ENCODE data around the gene PIK3IP1. TPM values are rescaled to one million over a fixed set of nuclear protein-coding genes. Genes with fewer than 3 reads are reported as not detected.

PIK3IP1 gene
- total and polyA plus RNA-seq, 2 of the 8 experiments (the other 6 are each of a cell fraction or from before 2014, with no cell fraction given): 1.00 to 1.3 TPM

- TF ChIP-seq CTCF (IDR thresholded peaks at IDR 0.05; ENCODE audit: control extremely low read depth in 1 of 3, insufficient read depth in 1 of 3, low read depth in 1 of 3, low read length in 3 of 3) (peak; percentile 69 to 87 (median 76)), NANOG (IDR thresholded peaks at IDR 0.05; ENCODE audit: insufficient read depth, low read depth, low read length, poor library complexity, severe bottlenecking) (peak; percentile 21), CEBPB (IDR thresholded peaks at IDR 0.05; ENCODE audit: low read depth, low read length) (0 out of 2 replicates have a peak, but pooled peaks have one; percentile 5), TAF1 (IDR thresholded peaks at IDR 0.05; ENCODE audit: low read depth, low read length) (peak; percentile 73; the same call in 1 of the 2 replicates), SP1 (IDR thresholded peaks at IDR 0.05; ENCODE audit: low read depth, low read length) (0 out of 2 replicates have a peak, but pooled peaks have one; percentile 26), YY1 (IDR thresholded peaks at IDR 0.05; ENCODE audit: low read depth, low read length) (peak; percentile 61; the same call in 1 of the 2 replicates), EP300 (IDR thresholded peaks at IDR 0.05; ENCODE audit: borderline replicate concordance in 1 of 2, low read depth in 2 of 2, low read length in 2 of 2) (peak in 1 of 2 experiments; percentile 70; a peak in 1 of 3 replicates), SAP30 (IDR thresholded peaks at IDR 0.05; ENCODE audit: insufficient read depth, insufficient replicate concordance, low read length) (no peak), TAF7 (optimal IDR thresholded peaks at IDR 0.05; ENCODE audit: borderline replicate concordance, low read depth, low read length) (peak; percentile 65), TBP (IDR thresholded peaks at IDR 0.05; ENCODE audit: low read depth, low read length) (0 out of 2 replicates have a peak, but pooled peaks have one; percentile 22), CREB1 (IDR thresholded peaks at IDR 0.05) (no peak)
Observed at GRCh38 chr22:31313366-31314147, 21.3 kb upstream of the PIK3IP1 start (continued).
